Measurements from ENCODE around the gene KIF5A.
"Not testable (repeated sequence)": the region's sequence is repeated elsewhere in the genome, so short reads cannot be mapped to it uniquely, and the experiment has no call there.

The KIF5A gene

GRCh38 chr12:57549909-57550640 is at the start of gene KIF5A:
TSS of gene KIF5A (plus strand) at chr12:57550044. CDS start at chr12:57550272, 228 bp downstream.
- DNase-seq: peak; percentile 82

- DNase-seq: no peak
These were observed 49.6 kb upstream of the KIF5A start for GRCh38 chr12:57500213-57500612.

GRCh38 chr12:57502311-57502969 is 47.4 kb upstream of the KIF5A start:
- not testable (repeated sequence) for DNase-seq

- not testable (repeated sequence) for DNase-seq
These were observed 43.3 kb upstream of the KIF5A start for GRCh38 chr12:57506541-57506940.

- not testable (repeated sequence) for DNase-seq
These were observed 42.0 kb upstream of the KIF5A start for GRCh38 chr12:57507796-57508195.

- no peak for DNase-seq
These were observed 38.7 kb upstream of the KIF5A start for GRCh38 chr12:57511161-57511560.

- no peak for DNase-seq
These were observed 38.1 kb upstream of the KIF5A start for GRCh38 chr12:57511588-57512325.

GRCh38 chr12:57512665-57513064 is 37.2 kb upstream of the KIF5A start:
- no peak for DNase-seq

GRCh38 chr12:57513266-57513665 is 36.6 kb upstream of the KIF5A start:
- no peak for DNase-seq

GRCh38 chr12:57513677-57514076 is 36.2 kb upstream of the KIF5A start:
- DNase-seq: not testable (repeated sequence)

- not testable (repeated sequence) for DNase-seq
These were observed 35.6 kb upstream of the KIF5A start for GRCh38 chr12:57514246-57514645.

- DNase-seq: no peak
These were observed 35.0 kb upstream of the KIF5A start for GRCh38 chr12:57514720-57515407.

- no peak for DNase-seq
These were observed 34.4 kb upstream of the KIF5A start for GRCh38 chr12:57515408-57515933.

GRCh38 chr12:57515934-57516541 is 33.8 kb upstream of the KIF5A start:
- DNase-seq: no peak

GRCh38 chr12:57516617-57517153 is 33.2 kb upstream of the KIF5A start:
- DNase-seq: no peak

GRCh38 chr12:57517187-57517586 is 32.7 kb upstream of the KIF5A start:
- DNase-seq: peak; percentile 74

GRCh38 chr12:57517718-57518117 is 32.1 kb upstream of the KIF5A start:
- not testable (repeated sequence) for DNase-seq

- DNase-seq: no peak
These were observed 31.5 kb upstream of the KIF5A start for GRCh38 chr12:57518176-57518919.

GRCh38 chr12:57518920-57519795 is 30.7 kb upstream of the KIF5A start:
- DNase-seq: peak; percentile 81

- DNase-seq: peak; percentile 84
These were observed 30.1 kb upstream of the KIF5A start for GRCh38 chr12:57519796-57520052.

Data from islet precursor cell (in vitro differentiated cells).